ENCODE results near the gene CSN2. TPM values are rescaled to one million over a fixed set of nuclear protein-coding genes. Genes with fewer than 3 reads are reported as not detected.

Gene CSN2
- total and polyA plus RNA-seq, 2 donors (not counting 3 experiments of a cell fraction or from before 2014, with no cell fraction given) = not detected

DNA sequence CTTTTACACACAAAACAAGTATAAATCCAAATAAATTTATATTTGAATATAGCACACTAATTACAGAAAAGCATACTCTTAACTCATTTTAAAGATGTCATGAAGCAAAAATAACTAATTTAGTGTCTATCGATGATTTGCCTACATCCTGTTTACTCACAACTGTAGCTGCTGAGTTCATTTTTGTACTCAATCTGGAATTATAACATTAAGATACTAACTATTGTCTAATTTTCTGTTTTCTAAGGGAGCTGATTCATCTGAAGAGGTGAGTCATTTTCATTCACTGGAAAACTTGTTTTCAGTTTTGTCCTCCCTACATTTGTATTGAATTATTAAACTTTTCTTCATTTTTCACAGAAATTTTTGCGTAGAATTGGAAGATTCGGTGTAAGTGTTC lies 33.9 kb upstream of the CSN2 start:
- Histone ChIP-seq H3K4me2 (ENCODE audit: insufficient read depth, low read length) (peak overlapping the region; percentile 64), H3K27ac (ENCODE audit: insufficient read depth, low read depth, low read length) (no peak overlapping the region), H3K4me3 (replicated peaks in 1 of 3; ENCODE audit: insufficient read depth in 1 of 3, low read depth in 1 of 3, low read length in 3 of 3) (peak overlapping the region in 1 of 3 experiments; percentile 5), H3K79me2 (ENCODE audit: control insufficient read depth, insufficient read depth, low read length) (no peaks in the 10 kb centered on the region), H3K9me3 (replicated peaks; ENCODE audit: control insufficient read depth, insufficient read depth, low read length) (no peaks in the 10 kb centered on the region), H3K36me3 (ENCODE audit: control insufficient read depth in 2 of 2, extremely low read depth in 1 of 2, insufficient read depth in 2 of 2, low read length in 2 of 2) (no peaks in the 10 kb centered on the region), H3K9me1 (replicated peaks; ENCODE audit: control insufficient read depth, extremely low read depth, insufficient read depth, low read length) (no peaks in the 10 kb centered on the region), H3K4me1 (ENCODE audit: control insufficient read depth, extremely low read depth, insufficient read depth, low read length) (peaks cover 4% of the 10 kb centered on the region), H3K9ac (replicated peaks; ENCODE audit: extremely low read depth, insufficient read depth, low read length) (no peak overlapping the region), H3K27me3 (ENCODE audit: control insufficient read depth in 2 of 2, insufficient read depth in 2 of 2, low read length in 2 of 2) (no peaks in the 10 kb centered on the region), H2AFZ (ENCODE audit: low read depth, low read length) (no peak overlapping the region), H4K20me1 (replicated peaks; ENCODE audit: control insufficient read depth, extremely low read depth, insufficient read depth, low read length) (no peaks in the 10 kb centered on the region)
- POLR2A ChIA-PET = no interaction called here
- no peak for FAIRE-seq
- peak; percentile 26 for DNase-seq (ENCODE audit: low read depth, low spot score)
- dilution Hi-C loops (cut with MboI; ENCODE audit: extremely low pct_ligation_motif_present, low sequenced_read_pairs) = no loop called here
- no TSS peak for BruUV-seq (replicated peaks)
- intact Hi-C loops (cut with micrococcal nuclease) = no loop called here
- TF ChIP-seq GATA2 (IDR thresholded peaks at IDR 0.05; ENCODE audit: insufficient read depth, insufficient read length, low read depth, low read length) (no peak), FOS (IDR thresholded peaks at IDR 0.05; ENCODE audit: borderline replicate concordance, insufficient read depth, low read length) (peak; percentile 65)
- CTCF ChIA-PET = no interaction called here

DNA sequence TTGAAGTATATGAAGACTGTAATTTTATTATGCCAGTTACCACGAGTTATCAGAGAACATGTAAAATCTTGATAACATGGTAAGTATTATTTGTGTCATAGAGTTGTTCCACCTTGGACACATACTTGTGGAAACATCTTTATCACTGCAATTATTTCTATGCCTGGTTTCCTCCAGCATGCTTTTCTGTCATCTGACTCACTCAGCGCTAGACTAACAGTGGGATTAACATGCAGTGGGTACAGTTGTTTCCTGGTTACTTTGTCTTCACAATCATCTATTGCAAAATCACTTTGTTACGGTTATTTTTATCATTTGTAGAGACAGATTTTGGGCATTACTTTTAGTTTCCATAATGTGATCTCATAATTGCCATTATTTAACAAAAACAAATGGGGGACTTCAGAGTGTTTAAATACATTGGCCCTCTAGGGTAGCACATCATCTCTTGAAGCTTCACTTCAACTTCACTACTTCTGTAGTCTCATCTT lies 30.0 kb upstream of the CSN2 start, which contains the start of gene STATH:
Gene STATH (plus strand): TSS at position 441 of the 491 bp plus-strand sequence. CDS start 2,472 bp downstream, outside the sequence.
- CTCF ChIA-PET = no interaction called here

More for the DNA sequence above, 30.0 kb upstream of the CSN2 start, which contains the start of gene STATH:
- Histone ChIP-seq H3K79me2 (ENCODE audit: control insufficient read depth, insufficient read depth, low read length) (no peaks in the 10 kb centered on the region), H3K9ac (replicated peaks; ENCODE audit: extremely low read depth, insufficient read depth, low read length) (no peak within 1 kb of the TSS), H3K27me3 (ENCODE audit: control insufficient read depth in 2 of 2, insufficient read depth in 2 of 2, low read length in 2 of 2) (no peaks in the 10 kb centered on the region), H3K36me3 (ENCODE audit: control insufficient read depth in 2 of 2, extremely low read depth in 1 of 2, insufficient read depth in 2 of 2, low read length in 2 of 2) (no peaks in the 10 kb centered on the region), H2AFZ (ENCODE audit: low read depth, low read length) (no peak within 1 kb of the TSS), H3K4me3 (replicated peaks in 1 of 3; ENCODE audit: insufficient read depth in 1 of 3, low read depth in 1 of 3, low read length in 3 of 3) (no peak within 1 kb of the TSS), H3K9me3 (replicated peaks; ENCODE audit: control insufficient read depth, insufficient read depth, low read length) (no peaks in the 10 kb centered on the region), H3K9me1 (replicated peaks; ENCODE audit: control insufficient read depth, extremely low read depth, insufficient read depth, low read length) (no peaks in the 10 kb centered on the region), H3K4me1 (ENCODE audit: control insufficient read depth, extremely low read depth, insufficient read depth, low read length) (peaks cover 4% of the 10 kb centered on the region), H3K4me2 (ENCODE audit: insufficient read depth, low read length) (no peak within 1 kb of the TSS), H4K20me1 (replicated peaks; ENCODE audit: control insufficient read depth, extremely low read depth, insufficient read depth, low read length) (no peaks in the 10 kb centered on the region), H3K27ac (ENCODE audit: insufficient read depth, low read depth, low read length) (no peak within 1 kb of the TSS)
- BruUV-seq (replicated peaks) = no TSS peak
- dilution Hi-C loops (cut with MboI; ENCODE audit: extremely low pct_ligation_motif_present, low sequenced_read_pairs) = no loop called here
- POLR2A ChIA-PET = no interaction called here
- FAIRE-seq (no peak), DNase-seq (ENCODE audit: low read depth, low spot score) (no peak)
- no peak for TF ChIP-seq GATA2 (IDR thresholded peaks at IDR 0.05; ENCODE audit: insufficient read depth, insufficient read length, low read depth, low read length)
- no peak for TF ChIP-seq MYC (IDR thresholded peaks at IDR 0.05; ENCODE audit: low read depth, low read length)
- TF ChIP-seq FOS (IDR thresholded peaks at IDR 0.05; ENCODE audit: borderline replicate concordance, insufficient read depth, low read length) = no peak
- intact Hi-C loops (cut with micrococcal nuclease) = no loop called here
